Measurements from ENCODE around the gene PDXK.

Gene PDXK

GRCh38 chr21:43741423-43742096, 22.6 kb downstream of the PDXK start:
- DNase-seq (ENCODE audit: low read depth in 2 of 2) = no peak

DNA sequence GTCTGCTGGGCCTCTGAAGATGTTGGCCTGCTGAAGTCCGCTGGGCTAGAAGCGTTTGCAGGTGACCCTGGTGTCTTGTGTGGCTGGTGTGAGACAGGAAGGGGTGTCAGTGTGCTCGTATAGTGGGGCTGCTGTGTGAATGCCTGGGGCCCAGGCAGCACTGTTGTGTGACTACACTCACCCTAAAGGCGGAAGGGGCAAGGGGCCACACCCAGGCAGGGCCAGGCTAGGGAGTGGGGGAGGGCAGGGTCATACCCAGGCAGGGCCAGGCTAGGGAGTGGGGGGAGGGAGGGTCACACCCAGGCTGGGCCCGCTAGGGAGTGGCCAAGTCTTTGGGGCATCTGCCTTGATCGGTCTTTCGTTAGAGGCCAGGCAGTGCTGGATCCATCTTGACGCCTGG, 25.0 kb downstream of the PDXK start:
- DNase-seq (ENCODE audit: low read depth in 2 of 2) = no peak

DNA sequence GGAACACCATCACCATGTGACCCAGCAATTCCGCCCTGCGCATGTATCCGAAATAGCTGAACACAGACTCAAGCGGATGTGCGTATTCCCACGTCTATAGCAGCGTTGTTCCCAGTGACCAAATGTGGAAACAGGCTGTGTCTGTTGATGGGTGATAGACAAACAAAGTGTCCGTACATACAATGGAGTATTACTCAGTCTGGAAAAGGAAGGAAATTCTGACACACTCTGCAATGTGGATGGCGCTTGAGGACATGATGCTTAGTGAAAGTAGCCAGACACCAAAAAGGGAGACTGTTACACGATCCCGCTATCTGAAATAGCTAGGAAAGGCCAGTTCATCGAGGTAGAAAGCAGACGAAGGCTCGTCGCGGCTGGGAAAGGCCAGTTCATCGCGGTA, 25.8 kb downstream of the PDXK start:
- no peak for DNase-seq (ENCODE audit: low read depth in 2 of 2)

- no peak for DNase-seq (ENCODE audit: low read depth in 2 of 2)
These were observed 27.0 kb downstream of the PDXK start for GRCh38 chr21:43745772-43746517.

DNA sequence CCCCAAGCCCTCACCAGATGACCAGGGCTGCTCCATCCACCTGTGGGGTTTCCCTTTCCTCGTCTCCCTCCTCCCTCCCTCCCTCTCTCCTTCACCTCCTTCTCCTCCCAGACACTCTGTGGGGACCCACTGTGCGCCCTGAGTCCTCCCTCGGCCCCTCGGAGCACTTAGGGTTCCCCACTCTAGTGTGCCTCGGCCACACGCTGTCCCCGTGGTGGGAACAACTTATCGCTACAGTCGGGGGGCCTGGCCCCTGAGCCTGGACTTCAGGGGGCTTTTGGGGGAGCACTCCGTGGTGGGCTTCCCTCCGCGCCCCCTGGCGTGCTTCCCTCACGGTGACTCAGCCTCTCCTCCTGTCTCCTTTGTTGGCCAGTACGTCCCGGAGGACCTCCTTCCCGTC, 29.7 kb downstream of the PDXK start:
- no peak for DNase-seq (ENCODE audit: low read depth in 2 of 2)

DNA sequence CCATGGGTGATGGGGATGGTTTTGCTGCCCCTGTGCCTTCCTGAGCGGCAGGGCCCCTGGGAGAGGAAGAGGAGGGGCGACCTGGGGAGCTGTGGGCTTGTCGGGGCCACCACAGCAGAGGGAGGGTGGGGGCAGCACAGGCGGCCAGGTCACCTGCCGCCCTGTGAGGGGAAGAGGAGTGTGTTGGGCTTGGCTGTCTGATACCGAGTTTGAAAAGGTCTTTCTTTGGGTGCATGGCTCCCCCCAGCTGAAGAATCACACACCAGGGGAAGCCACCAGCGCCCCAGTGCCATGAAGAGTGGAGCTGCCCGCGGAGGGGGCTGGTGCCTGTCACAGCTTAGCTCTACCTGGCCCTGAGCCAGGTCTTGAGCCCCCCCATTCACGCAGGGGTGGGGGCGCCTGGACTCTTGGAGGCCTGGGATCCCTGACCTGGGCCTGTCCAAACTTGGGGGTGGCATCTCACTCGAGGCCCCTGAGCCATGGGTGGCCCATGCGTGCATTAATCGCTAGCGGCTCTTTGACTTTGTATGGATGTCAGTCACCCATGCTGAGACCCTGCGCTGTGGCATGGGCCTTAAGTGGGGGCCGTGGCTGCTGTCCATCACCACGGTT, 30.8 kb downstream of the PDXK start:
- no peak for DNase-seq (ENCODE audit: low read depth in 2 of 2)

- no peak for DNase-seq (ENCODE audit: low read depth in 2 of 2)
These were observed 31.6 kb downstream of the PDXK start for GRCh38 chr21:43750339-43751033.

DNA sequence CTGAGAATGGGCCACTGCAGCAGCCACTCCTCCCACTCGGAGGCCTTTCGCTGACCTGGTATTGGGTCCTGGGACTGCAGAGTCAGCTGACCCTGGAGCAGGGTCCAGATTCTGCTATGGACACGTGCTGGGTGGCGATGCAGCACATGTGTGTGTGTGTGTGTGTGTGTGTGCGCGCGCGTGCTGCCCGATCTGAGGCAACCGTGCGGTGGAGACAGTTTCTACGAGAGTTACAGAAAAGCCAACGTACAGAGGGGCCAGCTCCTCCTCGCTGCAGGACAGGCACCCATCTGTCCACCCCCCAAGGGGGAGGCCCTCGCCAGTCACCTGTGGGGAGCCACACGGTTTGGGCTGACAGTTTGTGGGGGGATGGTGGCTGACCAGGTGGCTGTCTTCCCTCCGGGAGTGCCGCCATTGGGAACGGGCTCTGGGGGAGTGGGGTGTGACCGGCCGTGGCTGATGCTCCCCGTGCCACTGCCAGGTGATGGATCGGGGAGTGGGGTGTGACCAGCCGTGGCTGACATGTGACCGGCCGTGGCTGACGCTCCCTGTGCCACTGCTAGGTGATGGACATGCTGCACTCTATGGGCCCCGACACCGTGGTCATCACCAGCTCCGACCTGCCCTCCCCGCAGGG, 33.1 kb downstream of the PDXK start:
- DNase-seq (ENCODE audit: low read depth in 2 of 2) = no peak

- DNase-seq (ENCODE audit: low read depth in 2 of 2) = no peak
These were observed 34.0 kb downstream of the PDXK start for GRCh38 chr21:43752758-43753438.

- DNase-seq (ENCODE audit: low read depth in 2 of 2) = no peak
These were observed 34.5 kb downstream of the PDXK start for GRCh38 chr21:43753439-43753799.

DNA sequence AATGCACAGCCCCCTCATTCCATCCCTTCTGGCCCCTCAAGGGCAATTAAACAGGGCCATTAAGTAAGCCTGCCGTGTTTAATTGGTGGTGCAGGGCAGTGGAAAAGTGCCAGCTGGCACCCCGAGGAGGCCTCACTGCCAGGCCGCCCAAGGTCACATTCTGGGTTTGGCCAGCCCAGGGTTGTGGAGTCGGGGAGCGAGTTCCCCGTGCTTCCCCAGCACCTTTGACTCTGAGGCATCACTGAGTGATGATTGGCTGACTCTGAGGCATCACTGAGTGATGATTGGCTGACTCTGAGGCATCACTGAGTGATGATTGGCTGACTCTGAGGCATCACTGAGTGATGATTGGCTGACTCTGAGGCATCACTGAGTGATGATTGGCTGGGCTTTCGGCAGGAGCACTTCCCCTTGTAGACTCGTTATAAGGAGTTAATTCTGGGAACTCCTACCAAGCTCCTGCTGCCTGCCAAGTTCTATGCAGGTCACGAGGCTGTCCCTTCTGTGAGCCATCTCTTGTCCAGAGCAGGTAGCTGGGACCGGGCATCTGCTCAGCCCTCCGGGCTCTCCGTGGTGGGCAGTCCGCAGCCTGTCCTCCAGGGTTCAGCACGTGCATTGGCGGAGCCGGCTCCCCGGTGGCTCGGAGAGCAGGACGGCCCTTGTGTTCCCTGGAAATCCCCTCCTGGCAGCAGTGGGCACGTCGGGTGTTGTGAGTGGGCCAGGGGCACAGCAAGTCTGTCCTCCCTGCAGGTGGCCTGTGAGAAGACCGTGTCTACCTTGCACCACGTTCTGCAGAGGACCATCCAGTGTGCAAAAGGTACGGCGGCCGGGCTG, 36.2 kb downstream of the PDXK start:
- no peak for DNase-seq (ENCODE audit: low read depth in 2 of 2)

DNA sequence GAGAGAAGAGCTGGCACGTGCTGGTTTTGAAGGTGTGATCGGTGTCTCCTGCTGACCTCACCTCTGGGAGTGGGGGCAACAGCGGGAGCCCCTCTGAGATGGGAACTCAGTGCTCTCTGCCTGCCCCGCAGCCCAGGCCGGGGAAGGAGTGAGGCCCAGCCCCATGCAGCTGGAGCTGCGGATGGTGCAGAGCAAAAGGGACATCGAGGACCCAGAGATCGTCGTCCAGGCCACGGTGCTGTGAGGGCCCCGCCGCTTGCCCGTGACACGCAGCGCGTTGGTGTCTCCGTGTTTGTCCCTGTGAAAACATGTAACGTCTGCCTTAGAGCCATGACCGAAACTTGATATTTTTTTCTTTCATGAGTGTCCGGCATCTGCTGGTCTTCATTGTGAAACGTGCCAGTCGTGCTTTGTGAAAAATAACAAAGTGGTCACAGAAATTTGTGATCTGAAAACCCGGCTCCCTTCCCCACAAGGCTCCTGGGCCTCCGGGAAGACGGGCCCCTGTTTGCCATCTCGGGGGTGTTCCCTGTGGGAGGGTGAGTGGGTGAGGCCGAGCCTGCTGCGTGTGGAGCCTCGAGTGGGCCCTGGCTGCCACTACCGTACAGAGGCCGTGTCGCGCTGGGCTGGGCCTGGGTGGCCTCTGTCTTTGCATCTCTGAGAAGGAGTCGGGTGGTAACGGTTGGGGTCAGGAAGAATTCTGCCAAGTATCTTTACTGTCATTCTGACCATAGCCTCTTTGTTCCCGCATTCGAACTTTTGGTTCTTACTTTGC, 37.1 kb downstream of the PDXK start:
- no peak for DNase-seq (ENCODE audit: low read depth in 2 of 2)

- DNase-seq (ENCODE audit: low read depth in 2 of 2) = no peak
These were observed 38.7 kb downstream of the PDXK start for GRCh38 chr21:43757601-43758000.

- DNase-seq (ENCODE audit: low read depth in 2 of 2) = no peak
These were observed 39.2 kb downstream of the PDXK start for GRCh38 chr21:43758111-43758641.

GRCh38 chr21:43758811-43759210, 39.9 kb downstream of the PDXK start:
- no peak for DNase-seq (ENCODE audit: low read depth in 2 of 2)

DNA sequence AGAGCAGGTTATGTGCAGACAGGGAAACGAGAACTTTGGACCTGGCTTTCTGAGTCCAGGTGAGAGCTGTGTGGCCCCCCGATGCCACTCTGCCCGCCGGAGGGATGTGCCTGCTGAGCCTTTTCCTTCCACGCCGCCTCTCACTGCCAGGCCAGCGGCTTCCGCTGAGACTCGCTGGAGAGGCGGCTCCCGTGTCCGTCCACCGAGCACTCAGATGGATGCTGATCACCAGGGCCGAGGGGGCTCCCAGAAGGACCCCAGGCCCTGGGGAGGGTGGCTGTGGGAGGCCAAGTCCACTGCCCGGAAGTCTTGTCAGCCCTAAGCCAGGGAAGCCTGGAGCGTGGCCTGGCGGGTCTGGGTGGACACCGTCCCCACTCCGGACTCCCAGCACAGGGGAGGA, 40.7 kb downstream of the PDXK start:
- no peak for DNase-seq (ENCODE audit: low read depth in 2 of 2)

DNA sequence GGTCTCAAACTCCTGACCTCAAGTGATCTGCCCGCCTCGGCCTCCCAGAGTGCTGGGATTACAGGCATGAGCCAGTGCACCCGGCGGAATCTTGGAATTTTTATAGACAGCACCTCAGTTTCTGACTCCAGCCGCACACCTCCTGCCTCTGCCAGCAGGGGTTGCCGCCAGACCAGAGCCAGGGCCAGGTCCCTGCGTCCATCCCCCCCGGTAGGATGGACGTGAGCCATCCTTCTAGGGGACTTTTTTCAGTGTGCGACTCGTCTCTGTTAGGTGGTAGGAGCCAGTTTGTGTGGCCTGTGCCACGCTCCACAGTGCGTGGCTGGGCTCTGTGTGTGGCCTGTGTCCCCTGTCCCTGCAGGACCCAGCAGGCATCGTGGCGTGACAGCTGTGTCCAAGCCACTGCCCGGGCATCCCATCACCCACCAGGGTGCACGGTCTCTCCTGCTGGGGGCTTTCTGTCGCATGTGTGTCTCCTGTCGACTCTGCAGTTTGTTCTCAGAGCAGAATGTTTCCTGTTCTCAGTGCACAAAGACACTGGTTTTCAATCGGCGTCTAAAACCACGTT, 41.5 kb downstream of the PDXK start:
- no peak for DNase-seq (ENCODE audit: low read depth in 2 of 2)

- DNase-seq (ENCODE audit: low read depth in 2 of 2) = no peak
These were observed 43.0 kb downstream of the PDXK start for GRCh38 chr21:43761886-43762285.

Measured in activated CD4-positive, alpha-beta T cell treated with anti-CD3 and anti-CD28 coated beads for 24 hours (primary cell).